Spleen (tissue), 11 donors: Measurements from ENCODE around the gene ERGIC1. TPM values are rescaled to one million over a fixed set of nuclear protein-coding genes. Genes with fewer than 3 reads are reported as not detected.

ENCODE experiments used
- DNase-seq: peaks from one replicate; pipeline ENCODE4 v3.0.0-alpha.2; 2020
- H3K27ac ChIP-seq, 8 donors: fragments of 200-600 bp; sonication (generic) in 7 of 8; 1 replicate in 4 of 8; 2 replicates in 4 of 8; pipeline versions ENCODE4 v1.5.0 to v1.8.0; 2016 to 2021; ENCODE audit warnings: inconsistent platforms in 4 of 8, mild to moderate bottlenecking in 4 of 8, moderate library complexity in 1 of 8
- H3K27me3 ChIP-seq, 7 donors: fragments of 200-600 bp; sonication (generic) in 6 of 7; replicated peaks in 1 of 7; 1 replicate in 4 of 7; 2 replicates in 3 of 7; pipeline versions ENCODE4 v1.5.0 to v1.8.0; 2016 to 2021; ENCODE audit warnings: inconsistent platforms in 3 of 7, mild to moderate bottlenecking in 1 of 7
- H3K36me3 ChIP-seq, 6 donors: fragments of 200-600 bp; sonication (generic) in 5 of 6; 1 replicate in 4 of 6; 2 replicates in 2 of 6; pipeline versions ENCODE4 v1.5.0 to v1.8.0; 2016 to 2021; ENCODE audit warnings: inconsistent platforms in 2 of 6
- H3K4me1 ChIP-seq, 6 donors: fragments of 200-600 bp; sonication (generic) in 5 of 6; 1 replicate in 3 of 6; 2 replicates in 3 of 6; pipeline versions ENCODE4 v1.5.0 to v1.8.0; 2016 to 2021; ENCODE audit warnings: inconsistent platforms in 3 of 6
- H3K4me3 ChIP-seq, 8 donors: fragments of 200-600 bp; sonication (generic) in 7 of 8; 1 replicate in 4 of 8; 2 replicates in 4 of 8; pipeline versions ENCODE4 v1.5.0 to v1.8.0; 2016 to 2021; ENCODE audit warnings: inconsistent platforms in 4 of 8, mild to moderate bottlenecking in 4 of 8, moderate library complexity in 2 of 8
- H3K9me3 ChIP-seq, 8 donors: fragments of 200-600 bp; sonication (generic) in 7 of 8; 1 replicate in 4 of 8; 2 replicates in 4 of 8; pipeline versions ENCODE4 v1.5.0 to v1.8.0; 2016 to 2021; ENCODE audit warnings: inconsistent platforms in 4 of 8
- CTCF ChIP-seq, 11 experiments: fragments of 200-600 bp in 7 of 11; fragments of 450-650 bp in 4 of 11; sonication (generic) in 4 of 11; IDR thresholded peaks in 8 of 11; conservative IDR thresholded peaks in 3 of 11; 1 replicate in 7 of 11; 2 replicates in 4 of 11; pipeline versions ENCODE4 v1.4.0 to v1.8.0; 2016 to 2021; ENCODE audit warnings: antibody characterized with exemption in 11 of 11, inconsistent platforms in 4 of 11, mild to moderate bottlenecking in 1 of 11
- POLR2A ChIP-seq, 3 donors: fragments of 450-650 bp; IDR thresholded peaks; one replicate each; pipeline ENCODE4 v1.5.1; 2017; ENCODE audit warnings: antibody characterized with exemption in 3 of 3, mild to moderate bottlenecking in 1 of 3
- POLR2AphosphoS5 ChIP-seq, 3 donors: sonication (generic); formaldehyde crosslinking; IDR thresholded peaks; one replicate each; pipeline ENCODE4 v1.5.1; 2017; ENCODE audit warnings: antibody characterized with exemption in 3 of 3
- WGBS, 5 donors: extraction: QIAGEN DNeasy Blood & Tissue Kit in 3 of 5; methylation state at CpG; one replicate each; pipeline versions ENCODE4 v1.1.5 to v1.1.7; 2013 to 2018; 5-methylcytosine and 5-hydroxymethylcytosine counted together
- intact Hi-C: fragments of 100-400 bp; cut with DNase I; formaldehyde crosslinking; loops from one replicate; pipeline ENCODE4 v1.15.0; 2023; ENCODE audit warnings: low total_unique reads
- polyA plus RNA-seq, 3 donors: library from polyadenylated mRNA; stranded (reverse); fragments of 200-250 nt; gene quantifications; one replicate each; pipeline ENCODE4 v1.2.1, GENCODE V29; 2013
- total RNA-seq, 7 donors: library from RNA; depleted of rRNA in 3 of 7; stranded (reverse); fragments of >200 nt in 3 of 7; fragmentation: NEBNext Ultra II Directional in 4 of 7; extraction: Animal tissue kit (Norgen Biotek cat#: 25700) in 4 of 7; gene quantifications; one replicate each; pipeline versions ENCODE4 v1.1.0 to v1.2.1, GENCODE V29; 2016 to 2021
- donor health status: healthy with polysubstance abuse.
- donor health status: DM: no; HTN: no; CAD: no; lungs with moderate emphysema.
- donor health status: DM: no; HTN: no; CAD: no.
- donor health status: Bipolar disorder and iron deficiency.
- donor health status: healthy.
- donor health status: DM: no; HTN: no; CAD: no.
- donor health status: DM: yes; HTN: yes; CAD: no.

Gene ERGIC1
- total and polyA plus RNA-seq, 10 donors: 36.9 to 166 (median 125) TPM

- 64 to 75% (median 71%) methylated on average over 13 to 18 of the region's 18 CpGs for WGBS, 5 donors
- intact Hi-C loops: no loop called here
- H3K4me3 ChIP-seq: no peak overlapping the region
- H3K27me3 ChIP-seq: no peaks in the 10 kb centered on the region
- H3K27ac ChIP-seq: peak overlapping the region in 7 of 8 donors; percentile 54 to 81 (median 69)
- H3K4me1 ChIP-seq: peaks cover 27 to 100% (median 85%) of the 10 kb centered on the region in 6 donors
- no peaks in the 10 kb centered on the region for H3K9me3 ChIP-seq
- H3K36me3 ChIP-seq: peaks cover 0 to 67% (median 0%) of the 10 kb centered on the region in 6 donors
- DNase-seq: no peak
- TF ChIP-seq CTCF (IDR thresholded peaks at IDR 0.05 in 8 of 11, conservative IDR thresholded peaks at IDR 0.05 in 3 of 11) (no peak), POLR2AphosphoS5 (IDR thresholded peaks at IDR 0.05) (peak; percentile 68 to 82 (median 72))
These were observed 21.7 kb downstream of the ERGIC1 start for GRCh38 chr5:172855597-172856292.

- WGBS, 5 donors: 93 to 99% (median 96%) methylated on average over 4 of the region's 4 CpGs
- Histone ChIP-seq H3K4me3 (no peak overlapping the region), H3K27ac (peak overlapping the region in 6 of 8 donors; percentile 59 to 81 (median 72)), H3K4me1 (peaks cover 30 to 100% (median 87%) of the 10 kb centered on the region in 6 donors), H3K27me3 (no peaks in the 10 kb centered on the region), H3K9me3 (no peaks in the 10 kb centered on the region), H3K36me3 (peaks cover 0 to 72% (median 0%) of the 10 kb centered on the region in 6 donors)
- TF ChIP-seq POLR2AphosphoS5 (IDR thresholded peaks at IDR 0.05) (no peak), CTCF (IDR thresholded peaks at IDR 0.05 in 8 of 11, conservative IDR thresholded peaks at IDR 0.05 in 3 of 11) (no peak), POLR2A (IDR thresholded peaks at IDR 0.05) (no peak)
- intact Hi-C loops: no loop called here
- no peak for DNase-seq
These were observed 22.3 kb downstream of the ERGIC1 start for GRCh38 chr5:172856336-172856735.

GRCh38 chr5:172857982-172858381, 23.9 kb downstream of the ERGIC1 start:
- Histone ChIP-seq H3K4me3 (no peak overlapping the region), H3K4me1 (peaks cover 42 to 100% (median 87%) of the 10 kb centered on the region in 6 donors), H3K9me3 (no peaks in the 10 kb centered on the region), H3K27ac (peak overlapping the region in 5 of 8 donors; percentile 76 to 90 (median 83)), H3K27me3 (no peaks in the 10 kb centered on the region), H3K36me3 (peaks cover 0 to 77% (median 0%) of the 10 kb centered on the region in 6 donors)
- no peak for DNase-seq
- intact Hi-C loops: no loop called here
- no peak for TF ChIP-seq POLR2A (IDR thresholded peaks at IDR 0.05)
- no peak for TF ChIP-seq CTCF (IDR thresholded peaks at IDR 0.05 in 8 of 11, conservative IDR thresholded peaks at IDR 0.05 in 3 of 11)
- no peak for TF ChIP-seq POLR2AphosphoS5 (IDR thresholded peaks at IDR 0.05)
- WGBS, 5 donors: 88 to 93% (median 93%) methylated on average over 6 to 7 of the region's 7 CpGs

- DNase-seq: no peak
- no peak for TF ChIP-seq POLR2A (IDR thresholded peaks at IDR 0.05)
- TF ChIP-seq POLR2AphosphoS5 (IDR thresholded peaks at IDR 0.05): no peak
- TF ChIP-seq CTCF (IDR thresholded peaks at IDR 0.05 in 8 of 11, conservative IDR thresholded peaks at IDR 0.05 in 3 of 11): no peak
- no peaks in the 10 kb centered on the region for H3K27me3 ChIP-seq
- no peaks in the 10 kb centered on the region for H3K9me3 ChIP-seq
- peaks cover 0 to 77% (median 0%) of the 10 kb centered on the region in 6 donors for H3K36me3 ChIP-seq
- WGBS, 5 donors: 76 to 81% (median 81%) methylated on average over 12 of the region's 12 CpGs
- intact Hi-C loops: no loop called here
- H3K4me3 ChIP-seq: no peak overlapping the region
- H3K27ac ChIP-seq: peak overlapping the region in 7 of 8 donors; percentile 69 to 90 (median 82)
- peaks cover 40 to 100% (median 84%) of the 10 kb centered on the region in 6 donors for H3K4me1 ChIP-seq
These were observed 24.5 kb downstream of the ERGIC1 start for GRCh38 chr5:172858511-172858989.
